Neuronal stem cell (in vitro differentiated cells): Measurements from ENCODE around the gene FOXO3.

ENCODE experiments used
- DNase-seq: peaks from one replicate; pipeline ENCODE4 v3.0.0-alpha.2; 2013; ENCODE audit warnings: low spot score
- H2AFZ ChIP-seq: one replicate; pipeline ENCODE4 v1.6.1; 2013; ENCODE audit warnings: mild to moderate bottlenecking, low read length, inconsistent platforms
- H2AK5ac ChIP-seq: 2 replicates; pipeline ENCODE4 v1.6.1; 2013; ENCODE audit warnings: low read depth, mild to moderate bottlenecking, inconsistent platforms, low read length, moderate library complexity, mixed read lengths
- H2BK120ac ChIP-seq: 2 replicates; pipeline ENCODE4 v1.6.1; 2013; ENCODE audit warnings: low read depth, mild to moderate bottlenecking, inconsistent platforms, low read length, moderate library complexity, mixed read lengths
- H2BK12ac ChIP-seq: one replicate; pipeline ENCODE4 v1.6.1; 2013; ENCODE audit warnings: low read length, inconsistent platforms
- H2BK15ac ChIP-seq: 2 replicates; pipeline ENCODE4 v1.6.1; 2013; ENCODE audit warnings: mild to moderate bottlenecking, low read length, inconsistent platforms, mixed read lengths
- H2BK5ac ChIP-seq: one replicate; pipeline ENCODE4 v1.6.1; 2013; ENCODE audit warnings: inconsistent platforms, mild to moderate bottlenecking, low read length, moderate library complexity
- H3K14ac ChIP-seq: one replicate; pipeline ENCODE4 v1.6.1; 2013; ENCODE audit warnings: low read length, inconsistent platforms
- H3K18ac ChIP-seq: 2 replicates; pipeline ENCODE4 v1.6.1; 2013; ENCODE audit warnings: low read length, inconsistent platforms
- H3K23ac ChIP-seq: 2 replicates; pipeline ENCODE4 v1.6.1; 2013; ENCODE audit warnings: low read depth, mild to moderate bottlenecking, mixed read lengths, low read length, inconsistent platforms; ENCODE audit not compliant: poor library complexity
- H3K27ac ChIP-seq: replicated peaks from 3 replicates; pipeline ENCODE4 v1.5.1; 2013; ENCODE audit warnings: low read length, inconsistent platforms
- H3K27me3 ChIP-seq, 3 experiments: 2 replicates each; pipeline ENCODE4 v1.6.1; 2013; ENCODE audit warnings: low read length in 3 of 3, mild to moderate bottlenecking in 2 of 3, inconsistent platforms in 1 of 3, low read depth in 1 of 3, mixed read lengths in 1 of 3, moderate library complexity in 1 of 3; ENCODE audit not compliant: control insufficient read depth in 3 of 3, insufficient read depth in 3 of 3
- H3K36me3 ChIP-seq, 2 donors: replicated peaks in 1 of 2; 2 replicates each; pipeline ENCODE4 v1.6.1; 2013; ENCODE audit warnings: low read length in 2 of 2; ENCODE audit not compliant: control insufficient read depth in 2 of 2, insufficient read depth in 2 of 2
- H3K4ac ChIP-seq: 2 replicates; pipeline ENCODE4 v1.6.1; 2013; ENCODE audit warnings: inconsistent platforms, mild to moderate bottlenecking, low read length, moderate library complexity
- H3K4me1 ChIP-seq, 2 donors: 1 replicate in 1 of 2; 2 replicates in 1 of 2; pipeline ENCODE4 v1.6.1; 2013; ENCODE audit warnings: low read length in 2 of 2, low read depth in 1 of 2; ENCODE audit not compliant: control insufficient read depth in 2 of 2, insufficient read depth in 1 of 2
- H3K4me2 ChIP-seq: one replicate; pipeline ENCODE4 v1.6.1; 2013; ENCODE audit warnings: mild to moderate bottlenecking, low read length, inconsistent platforms; ENCODE audit not compliant: insufficient read depth, poor library complexity, severe bottlenecking
- H3K4me3 ChIP-seq, 2 donors: 2 replicates each; pipeline ENCODE4 v1.5.1; 2013; ENCODE audit warnings: low read length in 2 of 2, mild to moderate bottlenecking in 2 of 2, inconsistent platforms in 1 of 2, moderate library complexity in 1 of 2
- H3K79me1 ChIP-seq: one replicate; pipeline ENCODE4 v1.6.1; 2013; ENCODE audit warnings: low read depth, mild to moderate bottlenecking, inconsistent platforms, low read length, moderate library complexity
- H3K9ac ChIP-seq: one replicate; pipeline ENCODE4 v1.6.1; 2013; ENCODE audit warnings: mild to moderate bottlenecking, low read depth, low read length, inconsistent platforms; ENCODE audit not compliant: poor library complexity
- H3K9me3 ChIP-seq, 2 donors: replicated peaks in 1 of 2; 2 replicates each; pipeline versions ENCODE3 to v1.6.1; 2013; ENCODE audit warnings: low read length in 2 of 2, mild to moderate bottlenecking in 2 of 2, inconsistent platforms in 1 of 2, low read depth in 1 of 2, mixed read lengths in 1 of 2, moderate library complexity in 1 of 2; ENCODE audit not compliant: control insufficient read depth in 2 of 2, insufficient read depth in 1 of 2
- H4K8ac ChIP-seq: one replicate; pipeline ENCODE4 v1.6.1; 2013; ENCODE audit warnings: low read depth, mild to moderate bottlenecking, inconsistent platforms, low read length, moderate library complexity
- H4K91ac ChIP-seq: one replicate; pipeline ENCODE4 v1.6.1; 2013; ENCODE audit warnings: low read length, low read depth, mild to moderate bottlenecking, inconsistent platforms; ENCODE audit not compliant: poor library complexity
- WGBS, 2 donors: extraction: QIAGEN DNeasy Blood & Tissue Kit; methylation state at CpG; one replicate each; pipeline ENCODE4 v1.1.7; 2013; ENCODE audit warnings: missing lambda C conversion rate in 2 of 2, mixed read lengths in 1 of 2; ENCODE audit not compliant: insufficient read length in 2 of 2, insufficient replicate concordance in 1 of 2; ENCODE audit errors: extremely low coverage in 2 of 2; 5-methylcytosine and 5-hydroxymethylcytosine counted together

FOXO3 gene

GRCh38 chr6:108568551-108569305, 8.0 kb downstream of the FOXO3 start:
- Histone ChIP-seq H3K4me1 (peaks cover 0 to 2% of the 10 kb centered on the region in 2 donors), H3K9ac (no peak overlapping the region)
- WGBS, 2 donors, result no CpG with 5 or more reads among the region's 3 CpGs

GRCh38 chr6:108570517-108570916, 9.8 kb downstream of the FOXO3 start:
- no peak overlapping the region for H3K27ac ChIP-seq
- H2AK5ac ChIP-seq, result no peak overlapping the region
- H3K36me3 ChIP-seq, result peaks cover 10 to 65% of the 10 kb centered on the region in 2 donors
- no peak overlapping the region for H4K8ac ChIP-seq
- no peak overlapping the region for H2BK5ac ChIP-seq
- no peak overlapping the region for H2BK12ac ChIP-seq
- H3K18ac ChIP-seq, result no peak overlapping the region
- no peak overlapping the region for H3K4me2 ChIP-seq
- no peak overlapping the region for H4K91ac ChIP-seq
- no peak overlapping the region for H3K4ac ChIP-seq
- H2BK15ac ChIP-seq, result no peak overlapping the region
- no peak overlapping the region for H2BK120ac ChIP-seq
- no peak overlapping the region for H3K4me3 ChIP-seq
- no peak for DNase-seq
- H2AFZ ChIP-seq, result no peak overlapping the region
- no peaks in the 10 kb centered on the region for H3K9me3 ChIP-seq
- no peaks in the 10 kb centered on the region for H3K4me1 ChIP-seq
- no peaks in the 10 kb centered on the region for H3K27me3 ChIP-seq
- no peak overlapping the region for H3K23ac ChIP-seq
- H3K14ac ChIP-seq, result no peak overlapping the region
- whole genome bisulfite sequencing, 2 donors, result no CpG with 5 or more reads among the region's 1 CpG
- H3K9ac ChIP-seq, result no peak overlapping the region
- no peaks in the 10 kb centered on the region for H3K79me1 ChIP-seq

More at GRCh38 chr6:108568551-108569305, 8.0 kb downstream of the FOXO3 start:
- Histone ChIP-seq H3K36me3 (peaks cover 10 to 65% of the 10 kb centered on the region in 2 donors), H2AFZ (no peak overlapping the region), H2BK120ac (no peak overlapping the region), H3K4me3 (no peak overlapping the region), H4K91ac (no peak overlapping the region), H2BK12ac (no peak overlapping the region), H3K79me1 (no peaks in the 10 kb centered on the region), H3K9me3 (no peaks in the 10 kb centered on the region), H3K18ac (no peak overlapping the region), H2BK15ac (no peak overlapping the region), H3K14ac (no peak overlapping the region), H3K4me2 (no peak overlapping the region), H3K27ac (no peak overlapping the region), H3K27me3 (no peaks in the 10 kb centered on the region), H3K4ac (no peak overlapping the region), H3K23ac (no peak overlapping the region), H2BK5ac (no peak overlapping the region), H4K8ac (no peak overlapping the region), H2AK5ac (no peak overlapping the region)
- no peak for DNase-seq

- Histone ChIP-seq H3K27ac (no peak overlapping the region), H2AK5ac (no peak overlapping the region), H3K4me1 (no peaks in the 10 kb centered on the region), H2BK15ac (no peak overlapping the region), H3K9me3 (peaks cover 0 to under 1% of the 10 kb centered on the region in 2 donors), H3K18ac (no peak overlapping the region), H2BK12ac (no peak overlapping the region), H3K4ac (no peak overlapping the region), H3K79me1 (no peaks in the 10 kb centered on the region), H3K14ac (no peak overlapping the region), H2BK120ac (no peak overlapping the region), H3K4me2 (no peak overlapping the region), H3K4me3 (no peak overlapping the region), H4K8ac (no peak overlapping the region), H3K9ac (no peak overlapping the region), H3K27me3 (no peaks in the 10 kb centered on the region), H3K36me3 (peaks cover 8 to 36% of the 10 kb centered on the region in 2 donors), H4K91ac (no peak overlapping the region), H3K23ac (no peak overlapping the region), H2AFZ (no peak overlapping the region), H2BK5ac (no peak overlapping the region)
- no peak for DNase-seq
- no CpG with 5 or more reads among the region's 4 CpGs for WGBS, 2 donors
Observed at GRCh38 chr6:108574457-108575141, 13.9 kb downstream of the FOXO3 start.

- Histone ChIP-seq H2BK12ac (no peak overlapping the region), H3K36me3 (peaks cover 5 to 22% of the 10 kb centered on the region in 2 donors), H2AFZ (no peak overlapping the region), H3K23ac (no peak overlapping the region), H2BK15ac (no peak overlapping the region), H3K4ac (no peak overlapping the region), H4K91ac (no peak overlapping the region), H3K4me2 (no peak overlapping the region), H3K79me1 (no peaks in the 10 kb centered on the region), H3K27me3 (no peaks in the 10 kb centered on the region), H2AK5ac (no peak overlapping the region), H3K14ac (no peak overlapping the region), H3K27ac (no peak overlapping the region), H2BK5ac (no peak overlapping the region), H3K4me3 (no peak overlapping the region), H3K4me1 (peaks cover 6 to 8% of the 10 kb centered on the region in 2 donors), H4K8ac (no peak overlapping the region), H3K18ac (no peak overlapping the region), H3K9me3 (peaks cover 0 to 3% of the 10 kb centered on the region in 2 donors), H2BK120ac (no peak overlapping the region), H3K9ac (no peak overlapping the region)
- no CpG with 5 or more reads among the region's 2 CpGs for WGBS, 2 donors
- no peak for DNase-seq
Observed at GRCh38 chr6:108575905-108576494, 15.3 kb downstream of the FOXO3 start.
